Subcutaneous adipose tissue (tissue), 4 donors: Measurements from ENCODE around the gene ERCC3. TPM values are rescaled to one million over a fixed set of nuclear protein-coding genes. Genes with fewer than 3 reads are reported as not detected.

Source experiments
- total RNA-seq, 4 donors: library from RNA; depleted of rRNA; stranded (reverse); fragments of >200 nt; gene quantifications; one replicate each; pipeline ENCODE4 v1.1.0, GENCODE V29; 2016
- TF ChIP-seq, protein P1 (sequence below): fragments of 450-650 bp; IDR thresholded peaks from one replicate; pipeline ENCODE4 v1.5.1; 2016; ENCODE audit warnings: low read depth, mild to moderate bottlenecking, control low read depth, antibody characterized with exemption, moderate library complexity

Gene ERCC3
- total RNA-seq, 4 donors from 2014 or later = 32.8 to 45.4 (median 34.0) TPM

GRCh38 chr2:127235082-127235702, 58.8 kb downstream of the ERCC3 start:
- TF ChIP-seq, protein P1, sequence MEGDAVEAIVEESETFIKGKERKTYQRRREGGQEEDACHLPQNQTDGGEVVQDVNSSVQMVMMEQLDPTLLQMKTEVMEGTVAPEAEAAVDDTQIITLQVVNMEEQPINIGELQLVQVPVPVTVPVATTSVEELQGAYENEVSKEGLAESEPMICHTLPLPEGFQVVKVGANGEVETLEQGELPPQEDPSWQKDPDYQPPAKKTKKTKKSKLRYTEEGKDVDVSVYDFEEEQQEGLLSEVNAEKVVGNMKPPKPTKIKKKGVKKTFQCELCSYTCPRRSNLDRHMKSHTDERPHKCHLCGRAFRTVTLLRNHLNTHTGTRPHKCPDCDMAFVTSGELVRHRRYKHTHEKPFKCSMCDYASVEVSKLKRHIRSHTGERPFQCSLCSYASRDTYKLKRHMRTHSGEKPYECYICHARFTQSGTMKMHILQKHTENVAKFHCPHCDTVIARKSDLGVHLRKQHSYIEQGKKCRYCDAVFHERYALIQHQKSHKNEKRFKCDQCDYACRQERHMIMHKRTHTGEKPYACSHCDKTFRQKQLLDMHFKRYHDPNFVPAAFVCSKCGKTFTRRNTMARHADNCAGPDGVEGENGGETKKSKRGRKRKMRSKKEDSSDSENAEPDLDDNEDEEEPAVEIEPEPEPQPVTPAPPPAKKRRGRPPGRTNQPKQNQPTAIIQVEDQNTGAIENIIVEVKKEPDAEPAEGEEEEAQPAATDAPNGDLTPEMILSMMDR = no peak

DNA sequence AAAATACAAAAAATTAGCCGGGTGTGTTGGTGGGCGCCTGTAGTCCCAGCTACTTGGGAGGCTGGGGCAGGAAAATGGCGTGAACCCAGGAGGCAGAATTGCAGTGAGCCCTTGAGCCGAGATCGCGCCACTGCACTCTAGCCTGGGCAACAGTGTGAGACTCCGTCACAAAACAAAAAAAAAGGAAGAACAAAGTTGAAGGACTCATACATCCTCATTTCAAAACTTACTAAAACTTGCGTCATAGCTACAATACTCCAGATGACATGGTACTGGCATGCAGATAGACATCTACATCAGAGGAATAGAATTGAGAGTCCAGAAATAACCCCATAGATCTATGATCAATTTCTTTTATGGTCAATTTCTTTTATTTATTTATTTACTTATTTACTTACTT, 60.2 kb downstream of the ERCC3 start:
- TF ChIP-seq, protein P1 = no peak

- TF ChIP-seq, protein P1 = no peak
Measured at GRCh38 chr2:127231130-127231865, 62.6 kb downstream of the ERCC3 start.

DNA sequence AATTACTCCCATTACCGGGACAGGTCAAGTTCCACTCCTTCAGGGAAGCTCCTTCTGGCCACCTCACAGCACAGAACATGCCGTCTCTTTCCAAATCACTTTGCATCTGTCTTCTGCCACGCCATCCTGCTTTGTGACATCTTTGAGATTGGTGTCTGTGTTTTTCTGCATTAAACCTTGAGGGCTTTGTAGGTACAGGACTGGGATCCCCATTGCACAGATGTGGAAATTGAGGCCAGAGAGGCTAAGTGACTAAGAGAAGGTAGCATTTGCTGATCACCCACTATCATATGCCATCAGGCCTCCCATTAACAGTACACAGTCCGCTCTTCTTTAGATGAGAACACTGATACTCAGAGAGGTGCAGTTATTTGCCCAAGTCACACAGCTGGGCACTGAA, 64.4 kb downstream of the ERCC3 start:
- TF ChIP-seq, protein P1 = no peak

GRCh38 chr2:127228102-127228501, 65.8 kb downstream of the ERCC3 start:
- TF ChIP-seq, protein P1 = no peak

GRCh38 chr2:127226520-127227263, 67.3 kb downstream of the ERCC3 start:
- TF ChIP-seq, protein P1 = no peak

DNA sequence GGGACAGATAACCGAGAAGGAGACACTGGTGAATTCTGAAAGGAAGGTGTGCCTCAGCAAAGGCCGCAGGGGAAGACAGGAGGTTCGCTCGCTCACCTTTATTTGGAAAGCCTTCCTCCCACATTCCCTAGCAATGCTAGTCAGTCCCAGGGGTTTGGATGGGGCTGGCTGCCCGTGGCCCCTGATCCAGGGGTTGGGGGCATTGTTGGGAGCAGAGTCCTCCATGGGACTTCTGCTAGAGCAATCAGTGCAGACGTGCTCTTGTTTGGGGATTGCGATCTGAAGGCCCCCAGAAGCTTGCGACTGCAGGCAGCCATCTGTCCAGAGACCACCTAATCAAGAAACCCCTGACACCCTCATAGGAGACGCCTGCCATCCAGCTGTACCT, 67.8 kb downstream of the ERCC3 start:
- TF ChIP-seq, protein P1 = no peak
